Parathyroid adenoma (tissue), 2 donors: ENCODE results near the gene BRD2.
A peak's percentile ranks its signal among the peaks of the same experiment; 100 is the strongest.

Experiments used
- H2AFZ ChIP-seq: fragments of 300-600 bp; sonication (generic); one replicate; pipeline ENCODE4 v1.7.0; 2017; ENCODE audit warnings: antibody characterized with exemption, mild to moderate bottlenecking
- H3K27ac ChIP-seq: fragments of 300-600 bp; sonication (generic); one replicate; pipeline ENCODE4 v1.7.0; 2017
- H3K27me3 ChIP-seq: fragments of 300-600 bp; sonication (generic); one replicate; pipeline ENCODE4 v1.7.0; 2017; ENCODE audit warnings: low read length; ENCODE audit not compliant: control insufficient read depth, insufficient read depth
- H3K36me3 ChIP-seq: fragments of 300-600 bp; sonication (generic); one replicate; pipeline ENCODE4 v1.7.0; 2017; ENCODE audit warnings: low read length; ENCODE audit not compliant: control insufficient read depth, insufficient read depth
- H3K4me1 ChIP-seq: fragments of 300-600 bp; sonication (generic); one replicate; pipeline ENCODE4 v1.7.0; 2017; ENCODE audit warnings: control low read depth
- H3K4me2 ChIP-seq: fragments of 300-600 bp; sonication (generic); one replicate; pipeline ENCODE4 v1.7.0; 2017; ENCODE audit warnings: low read length
- H3K4me3 ChIP-seq: fragments of 300-600 bp; sonication (generic); one replicate; pipeline ENCODE4 v1.7.0; 2017; ENCODE audit warnings: low read depth, low read length
- H3K79me2 ChIP-seq: fragments of 300-600 bp; sonication (generic); one replicate; pipeline ENCODE4 v1.7.0; 2017; ENCODE audit warnings: control low read depth
- H3K9ac ChIP-seq: fragments of 300-600 bp; sonication (generic); one replicate; pipeline ENCODE4 v1.7.0; 2017; ENCODE audit warnings: mild to moderate bottlenecking
- H3K9me3 ChIP-seq: fragments of 300-600 bp; sonication (generic); one replicate; pipeline ENCODE4 v1.7.0; 2017; ENCODE audit warnings: low read length; ENCODE audit not compliant: control insufficient read depth
- TF ChIP-seq, protein P1 (sequence below): fragments of 300-600 bp; sonication (generic); IDR thresholded peaks from one replicate; pipeline ENCODE4 v1.7.0; 2017; ENCODE audit warnings: antibody characterized with exemption, mild to moderate bottlenecking
- donor health status: primary hyperparathyroidism.

Gene BRD2

DNA sequence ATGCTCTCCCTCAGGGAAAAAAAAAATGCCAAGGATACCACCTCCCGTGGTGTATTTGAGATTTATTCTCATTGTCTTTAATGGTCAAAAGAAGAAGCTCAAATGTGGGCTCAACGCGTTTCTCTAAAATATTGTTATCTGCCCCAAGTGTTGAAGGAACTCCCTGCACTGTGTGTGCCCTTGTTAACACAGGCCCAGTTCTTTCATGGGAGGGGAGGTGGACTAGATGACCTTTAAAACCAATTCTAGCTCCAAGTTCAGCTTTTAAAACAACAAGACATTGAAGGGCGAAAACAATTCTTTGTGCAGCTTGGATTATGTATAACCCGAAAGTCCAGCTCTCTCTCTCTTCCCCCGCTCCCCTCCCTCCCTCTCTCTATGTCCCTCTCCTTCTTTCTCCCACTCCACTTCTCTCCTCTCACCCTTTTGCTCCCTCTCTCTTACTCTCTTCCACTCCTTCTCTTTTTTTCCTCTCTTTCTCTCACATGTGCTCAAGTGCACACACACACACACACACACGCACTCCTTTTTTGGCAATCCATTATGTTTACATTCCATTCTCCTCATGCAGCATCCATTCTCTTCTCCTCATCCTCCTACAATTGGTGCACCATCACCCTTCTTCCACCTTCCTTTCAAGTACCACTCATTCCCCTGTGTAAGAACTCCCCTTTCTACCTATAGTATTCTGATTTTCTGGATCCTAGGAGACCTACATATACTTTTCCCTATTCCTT, 36.1 kb upstream of the BRD2 start:
- no peak overlapping the region for H3K4me2 ChIP-seq
- no peaks in the 10 kb centered on the region for H3K79me2 ChIP-seq
- TF ChIP-seq, protein P1, sequence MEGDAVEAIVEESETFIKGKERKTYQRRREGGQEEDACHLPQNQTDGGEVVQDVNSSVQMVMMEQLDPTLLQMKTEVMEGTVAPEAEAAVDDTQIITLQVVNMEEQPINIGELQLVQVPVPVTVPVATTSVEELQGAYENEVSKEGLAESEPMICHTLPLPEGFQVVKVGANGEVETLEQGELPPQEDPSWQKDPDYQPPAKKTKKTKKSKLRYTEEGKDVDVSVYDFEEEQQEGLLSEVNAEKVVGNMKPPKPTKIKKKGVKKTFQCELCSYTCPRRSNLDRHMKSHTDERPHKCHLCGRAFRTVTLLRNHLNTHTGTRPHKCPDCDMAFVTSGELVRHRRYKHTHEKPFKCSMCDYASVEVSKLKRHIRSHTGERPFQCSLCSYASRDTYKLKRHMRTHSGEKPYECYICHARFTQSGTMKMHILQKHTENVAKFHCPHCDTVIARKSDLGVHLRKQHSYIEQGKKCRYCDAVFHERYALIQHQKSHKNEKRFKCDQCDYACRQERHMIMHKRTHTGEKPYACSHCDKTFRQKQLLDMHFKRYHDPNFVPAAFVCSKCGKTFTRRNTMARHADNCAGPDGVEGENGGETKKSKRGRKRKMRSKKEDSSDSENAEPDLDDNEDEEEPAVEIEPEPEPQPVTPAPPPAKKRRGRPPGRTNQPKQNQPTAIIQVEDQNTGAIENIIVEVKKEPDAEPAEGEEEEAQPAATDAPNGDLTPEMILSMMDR = no peak

DNA sequence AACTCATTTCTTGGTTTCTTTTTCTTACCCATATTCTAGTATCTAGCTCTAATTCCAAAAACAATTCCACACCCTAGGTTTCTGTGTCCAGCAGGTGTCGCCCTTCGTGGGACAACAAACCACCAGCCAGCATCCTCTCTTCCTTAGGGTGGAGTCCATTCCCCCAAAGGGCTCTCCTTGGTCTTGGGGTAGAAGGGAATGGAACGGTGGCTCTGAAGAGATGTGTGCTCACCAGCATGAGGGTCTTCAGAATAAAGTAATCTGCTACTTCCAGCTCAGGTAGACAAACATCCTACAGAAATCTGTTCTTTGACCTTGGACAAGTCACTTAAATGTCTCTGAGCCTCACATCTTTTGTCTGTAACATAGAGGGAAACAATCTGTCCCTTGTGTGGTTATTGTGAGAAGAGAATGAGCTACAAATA, 34.7 kb upstream of the BRD2 start:
- H3K4me2 ChIP-seq = no peak overlapping the region
- H2AFZ ChIP-seq = no peak overlapping the region
- H3K79me2 ChIP-seq = no peaks in the 10 kb centered on the region
- no peak overlapping the region for H3K27ac ChIP-seq
- H3K36me3 ChIP-seq = no peaks in the 10 kb centered on the region
- no peaks in the 10 kb centered on the region for H3K9me3 ChIP-seq
- no peak overlapping the region for H3K9ac ChIP-seq
- no peaks in the 10 kb centered on the region for H3K27me3 ChIP-seq
- H3K4me1 ChIP-seq = no peaks in the 10 kb centered on the region
- no peak overlapping the region for H3K4me3 ChIP-seq
- TF ChIP-seq, protein P1 = peak; percentile 90

More for the DNA sequence above, 36.1 kb upstream of the BRD2 start:
- Histone ChIP-seq H3K9ac (no peak overlapping the region), H2AFZ (no peak overlapping the region), H3K27me3 (no peaks in the 10 kb centered on the region), H3K27ac (no peak overlapping the region), H3K4me3 (no peak overlapping the region), H3K9me3 (no peaks in the 10 kb centered on the region), H3K36me3 (no peaks in the 10 kb centered on the region), H3K4me1 (no peaks in the 10 kb centered on the region)

DNA sequence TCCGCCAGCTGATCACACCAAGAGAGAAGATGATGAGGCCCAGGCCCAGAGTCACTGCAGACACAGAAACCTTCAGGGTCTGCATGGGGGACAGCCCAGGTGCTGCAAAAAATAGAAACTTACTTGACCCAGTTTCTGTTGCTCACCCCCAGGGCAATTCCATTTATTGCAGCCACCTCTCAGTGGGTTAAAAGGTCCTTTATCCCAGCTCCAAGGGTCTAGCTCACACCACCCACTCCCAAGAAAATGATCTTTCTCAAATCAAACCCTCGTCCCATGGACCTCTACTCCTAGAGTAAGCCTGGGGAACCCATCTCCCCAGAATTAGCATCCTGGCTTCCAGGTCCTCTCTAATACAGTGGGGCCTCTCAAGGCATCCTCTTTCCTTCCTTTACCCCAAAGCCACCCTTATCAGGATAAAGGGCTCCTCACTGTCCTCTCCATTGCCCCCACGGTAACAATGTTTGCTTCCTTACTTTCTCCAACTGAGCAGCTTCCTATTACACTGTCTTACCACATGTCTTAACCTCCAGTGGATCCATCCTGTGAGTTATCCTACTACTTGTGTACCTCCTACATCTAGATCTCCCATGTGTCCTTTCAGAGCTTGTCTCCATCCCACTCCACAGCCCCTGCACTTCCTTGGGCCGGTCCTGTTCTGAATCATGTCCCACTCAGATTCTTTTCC, 32.7 kb upstream of the BRD2 start:
- Histone ChIP-seq H3K9ac (no peak overlapping the region), H2AFZ (no peak overlapping the region), H3K4me2 (no peak overlapping the region), H3K27me3 (no peaks in the 10 kb centered on the region), H3K27ac (no peak overlapping the region), H3K79me2 (no peaks in the 10 kb centered on the region), H3K4me3 (no peak overlapping the region), H3K9me3 (no peaks in the 10 kb centered on the region), H3K36me3 (no peaks in the 10 kb centered on the region), H3K4me1 (peaks cover 2% of the 10 kb centered on the region)
- TF ChIP-seq, protein P1 = no peak

DNA sequence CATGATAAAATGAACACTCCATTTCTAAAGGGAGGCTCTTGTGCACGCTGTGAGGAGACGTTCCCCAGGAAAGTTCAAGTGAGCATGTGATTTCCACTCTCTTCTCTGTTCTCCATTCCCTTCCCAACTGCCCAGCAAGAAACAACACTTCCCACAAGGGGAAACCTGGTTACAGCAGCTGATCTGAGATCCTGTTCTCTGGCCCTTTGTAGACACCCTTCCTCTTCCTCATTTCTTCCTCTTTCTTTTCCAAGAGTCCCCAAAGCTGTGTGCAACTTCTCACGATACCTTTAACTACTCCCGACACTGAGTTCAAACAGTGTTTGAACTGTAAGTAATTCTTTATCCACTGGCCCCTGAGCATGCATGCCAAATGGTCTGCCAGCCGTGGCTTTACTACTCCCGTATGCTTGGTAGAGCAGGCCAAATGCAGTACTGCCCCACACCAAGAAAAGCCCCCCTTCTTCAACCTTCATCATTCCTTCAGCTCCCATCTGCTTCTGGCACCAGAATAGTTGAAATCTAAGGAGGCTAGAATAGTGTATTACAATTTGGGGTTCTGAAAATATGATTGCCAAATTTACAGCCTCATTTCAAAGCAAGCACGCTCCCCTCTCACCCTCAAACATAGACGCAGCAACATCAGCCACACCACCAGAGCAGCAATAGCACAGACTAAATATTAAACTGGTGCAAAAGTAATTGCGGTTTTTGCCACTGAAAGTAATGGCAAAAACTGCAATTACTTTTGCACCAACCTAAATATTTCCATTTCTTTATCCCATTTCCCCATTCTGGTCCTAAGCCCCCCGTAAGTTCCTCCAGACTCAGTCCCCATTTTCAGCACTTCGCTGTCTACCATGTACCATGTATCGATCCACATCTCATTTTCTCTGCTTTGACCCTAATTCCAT, 31.9 kb upstream of the BRD2 start:
- H3K79me2 ChIP-seq = no peaks in the 10 kb centered on the region
- H3K9ac ChIP-seq = no peak overlapping the region

More for the DNA sequence above, 31.9 kb upstream of the BRD2 start:
- TF ChIP-seq, protein P1 = no peak
- Histone ChIP-seq H2AFZ (no peak overlapping the region), H3K4me1 (peaks cover 10% of the 10 kb centered on the region), H3K27me3 (no peaks in the 10 kb centered on the region), H3K27ac (no peak overlapping the region), H3K36me3 (no peaks in the 10 kb centered on the region), H3K9me3 (no peaks in the 10 kb centered on the region), H3K4me3 (no peak overlapping the region), H3K4me2 (no peak overlapping the region)
